ENCODE data around the gene LRRFIP1. TPM values are rescaled to one million over a fixed set of nuclear protein-coding genes. Genes with fewer than 3 reads are reported as not detected.

LRRFIP1 gene
- polyA plus RNA-seq, 1 donor from 2014 or later, result 96.3 TPM

DNA sequence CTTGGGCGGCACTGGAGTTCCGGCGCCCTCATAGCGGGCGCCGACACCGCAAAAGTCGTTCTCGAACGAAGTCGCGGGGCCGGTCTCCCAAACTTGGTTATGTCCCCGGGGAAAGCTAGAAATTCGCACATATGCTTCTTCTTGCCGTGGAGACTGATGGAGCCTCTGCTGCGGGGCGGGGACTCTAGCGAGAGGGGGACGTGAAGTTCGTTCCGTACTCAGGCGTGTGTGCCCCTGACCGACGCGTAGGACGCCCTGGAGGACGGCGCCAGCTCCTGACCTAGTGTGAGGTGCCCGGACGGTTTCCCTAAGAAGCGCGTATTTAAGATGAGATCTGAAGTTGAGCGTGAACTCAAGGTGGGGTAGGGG is 171.7 kb downstream of the LRRFIP1 start:
- no peak for TF ChIP-seq MXI1 (conservative IDR thresholded peaks at IDR 0.05; ENCODE audit: poor library complexity, severe bottlenecking)
- TF ChIP-seq, protein P1, sequence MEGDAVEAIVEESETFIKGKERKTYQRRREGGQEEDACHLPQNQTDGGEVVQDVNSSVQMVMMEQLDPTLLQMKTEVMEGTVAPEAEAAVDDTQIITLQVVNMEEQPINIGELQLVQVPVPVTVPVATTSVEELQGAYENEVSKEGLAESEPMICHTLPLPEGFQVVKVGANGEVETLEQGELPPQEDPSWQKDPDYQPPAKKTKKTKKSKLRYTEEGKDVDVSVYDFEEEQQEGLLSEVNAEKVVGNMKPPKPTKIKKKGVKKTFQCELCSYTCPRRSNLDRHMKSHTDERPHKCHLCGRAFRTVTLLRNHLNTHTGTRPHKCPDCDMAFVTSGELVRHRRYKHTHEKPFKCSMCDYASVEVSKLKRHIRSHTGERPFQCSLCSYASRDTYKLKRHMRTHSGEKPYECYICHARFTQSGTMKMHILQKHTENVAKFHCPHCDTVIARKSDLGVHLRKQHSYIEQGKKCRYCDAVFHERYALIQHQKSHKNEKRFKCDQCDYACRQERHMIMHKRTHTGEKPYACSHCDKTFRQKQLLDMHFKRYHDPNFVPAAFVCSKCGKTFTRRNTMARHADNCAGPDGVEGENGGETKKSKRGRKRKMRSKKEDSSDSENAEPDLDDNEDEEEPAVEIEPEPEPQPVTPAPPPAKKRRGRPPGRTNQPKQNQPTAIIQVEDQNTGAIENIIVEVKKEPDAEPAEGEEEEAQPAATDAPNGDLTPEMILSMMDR (IDR thresholded peaks at IDR 0.05; ENCODE audit: poor library complexity, severe bottlenecking), result no peak
- TF ChIP-seq EZH2 (IDR thresholded peaks at IDR 0.05; ENCODE audit: borderline replicate concordance, insufficient read depth, low read length, poor library complexity, severe bottlenecking), result no peak
- TF ChIP-seq RAD21 (conservative IDR thresholded peaks at IDR 0.05), result no peak
- TF ChIP-seq TAF1 (IDR thresholded peaks at IDR 0.05; ENCODE audit: low read depth), result no peak
- TF ChIP-seq SMC3 (conservative IDR thresholded peaks at IDR 0.05; ENCODE audit: poor library complexity), result no peak
- Histone ChIP-seq H3K27ac (ENCODE audit: low read length) (no peak overlapping the region), H3K4me3 (ENCODE audit: low read length) (no peak overlapping the region), H3F3A (ENCODE audit: insufficient read depth, low read length, poor library complexity, severe bottlenecking) (no peaks in the 10 kb centered on the region), H4K20me1 (ENCODE audit: insufficient read depth) (no peaks in the 10 kb centered on the region), H3K79me2 (replicated peaks; ENCODE audit: insufficient read depth, low read length) (no peaks in the 10 kb centered on the region), H3K9me2 (ENCODE audit: insufficient read depth, low read length) (no peaks in the 10 kb centered on the region), H3K9me3 (ENCODE audit: low read length) (no peaks in the 10 kb centered on the region), H3K9ac (ENCODE audit: low read length) (no peak overlapping the region), H3K27me3 (ENCODE audit: insufficient read depth, low read depth, low read length) (no peaks in the 10 kb centered on the region), H3K36me3 (ENCODE audit: insufficient read depth, low read length) (no peaks in the 10 kb centered on the region), H2AFZ (ENCODE audit: low read depth, low read length) (no peak overlapping the region), H3K4me2 (ENCODE audit: low read length) (no peak overlapping the region)

DNA sequence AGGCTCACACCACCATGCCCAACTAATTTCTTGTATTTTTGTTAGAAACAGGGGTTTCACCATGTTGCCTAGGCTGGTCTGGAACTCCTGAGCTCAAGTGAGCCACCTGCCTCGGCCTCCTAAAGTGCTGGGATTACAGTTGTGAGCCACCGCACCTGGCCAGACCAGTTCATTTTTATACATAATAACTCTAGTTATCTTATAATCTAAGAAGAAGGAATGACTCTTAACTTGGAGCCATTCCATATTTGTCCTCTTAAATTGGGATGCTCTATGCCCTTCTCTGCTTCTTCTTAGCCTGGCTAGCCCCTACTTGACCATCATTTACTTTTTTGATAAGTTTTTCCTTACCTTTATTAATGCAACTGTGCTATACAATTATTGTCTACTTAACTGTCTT is 174.1 kb downstream of the LRRFIP1 start:
- H3K9ac ChIP-seq (ENCODE audit: low read length), result no peak overlapping the region
- TF ChIP-seq, protein P1 (IDR thresholded peaks at IDR 0.05; ENCODE audit: poor library complexity, severe bottlenecking), result no peak
- TF ChIP-seq TAF1 (IDR thresholded peaks at IDR 0.05; ENCODE audit: low read depth) (no peak), POLR2AphosphoS5 (IDR thresholded peaks at IDR 0.05) (no peak), REST (IDR thresholded peaks at IDR 0.05; ENCODE audit: borderline replicate concordance) (no peak), EZH2 (IDR thresholded peaks at IDR 0.05; ENCODE audit: borderline replicate concordance, insufficient read depth, low read length, poor library complexity, severe bottlenecking) (no peak), EP300 (conservative IDR thresholded peaks at IDR 0.05; ENCODE audit: poor library complexity, severe bottlenecking) (no peak), RAD21 (conservative IDR thresholded peaks at IDR 0.05) (no peak), SMC3 (conservative IDR thresholded peaks at IDR 0.05; ENCODE audit: poor library complexity) (no peak), MXI1 (conservative IDR thresholded peaks at IDR 0.05; ENCODE audit: poor library complexity, severe bottlenecking) (no peak)
- no peaks in the 10 kb centered on the region for H3K27me3 ChIP-seq (ENCODE audit: insufficient read depth, low read depth, low read length)
- H3K36me3 ChIP-seq (ENCODE audit: insufficient read depth, low read length), result no peaks in the 10 kb centered on the region
- no peak overlapping the region for H3K27ac ChIP-seq (ENCODE audit: low read length)
- no peak overlapping the region for H3K4me3 ChIP-seq (ENCODE audit: low read length)
- H4K20me1 ChIP-seq (ENCODE audit: insufficient read depth), result no peaks in the 10 kb centered on the region
- H3K9me3 ChIP-seq (ENCODE audit: low read length), result no peaks in the 10 kb centered on the region
- H3K9me2 ChIP-seq (ENCODE audit: insufficient read depth, low read length), result no peaks in the 10 kb centered on the region
- H3K79me2 ChIP-seq (replicated peaks; ENCODE audit: insufficient read depth, low read length), result no peaks in the 10 kb centered on the region
- H3F3A ChIP-seq (ENCODE audit: insufficient read depth, low read length, poor library complexity, severe bottlenecking), result no peaks in the 10 kb centered on the region
- H3K4me2 ChIP-seq (ENCODE audit: low read length), result no peak overlapping the region
- no peak overlapping the region for H2AFZ ChIP-seq (ENCODE audit: low read depth, low read length)
